Measurements from ENCODE around the gene SLC25A21.

Gene SLC25A21

GRCh38 chr14:36934304-36934703 is 238.1 kb downstream of the SLC25A21 start:
- Histone ChIP-seq H3K27me3 (replicated peaks; ENCODE audit: control insufficient read depth, insufficient read depth, low read length) (no peaks in the 10 kb centered on the region), H3K4me3 (replicated peaks; ENCODE audit: low read depth, low read length) (no peak overlapping the region), H3K36me3 (ENCODE audit: control insufficient read depth, insufficient read depth, low read length) (no peaks in the 10 kb centered on the region)
- DNase-seq (ENCODE audit: extremely low read depth, insufficient read length), result no peak
- TF ChIP-seq, protein P1, sequence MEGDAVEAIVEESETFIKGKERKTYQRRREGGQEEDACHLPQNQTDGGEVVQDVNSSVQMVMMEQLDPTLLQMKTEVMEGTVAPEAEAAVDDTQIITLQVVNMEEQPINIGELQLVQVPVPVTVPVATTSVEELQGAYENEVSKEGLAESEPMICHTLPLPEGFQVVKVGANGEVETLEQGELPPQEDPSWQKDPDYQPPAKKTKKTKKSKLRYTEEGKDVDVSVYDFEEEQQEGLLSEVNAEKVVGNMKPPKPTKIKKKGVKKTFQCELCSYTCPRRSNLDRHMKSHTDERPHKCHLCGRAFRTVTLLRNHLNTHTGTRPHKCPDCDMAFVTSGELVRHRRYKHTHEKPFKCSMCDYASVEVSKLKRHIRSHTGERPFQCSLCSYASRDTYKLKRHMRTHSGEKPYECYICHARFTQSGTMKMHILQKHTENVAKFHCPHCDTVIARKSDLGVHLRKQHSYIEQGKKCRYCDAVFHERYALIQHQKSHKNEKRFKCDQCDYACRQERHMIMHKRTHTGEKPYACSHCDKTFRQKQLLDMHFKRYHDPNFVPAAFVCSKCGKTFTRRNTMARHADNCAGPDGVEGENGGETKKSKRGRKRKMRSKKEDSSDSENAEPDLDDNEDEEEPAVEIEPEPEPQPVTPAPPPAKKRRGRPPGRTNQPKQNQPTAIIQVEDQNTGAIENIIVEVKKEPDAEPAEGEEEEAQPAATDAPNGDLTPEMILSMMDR (IDR thresholded peaks at IDR 0.05; ENCODE audit: insufficient read depth, low read length, poor library complexity, severe bottlenecking), result no peak

DNA sequence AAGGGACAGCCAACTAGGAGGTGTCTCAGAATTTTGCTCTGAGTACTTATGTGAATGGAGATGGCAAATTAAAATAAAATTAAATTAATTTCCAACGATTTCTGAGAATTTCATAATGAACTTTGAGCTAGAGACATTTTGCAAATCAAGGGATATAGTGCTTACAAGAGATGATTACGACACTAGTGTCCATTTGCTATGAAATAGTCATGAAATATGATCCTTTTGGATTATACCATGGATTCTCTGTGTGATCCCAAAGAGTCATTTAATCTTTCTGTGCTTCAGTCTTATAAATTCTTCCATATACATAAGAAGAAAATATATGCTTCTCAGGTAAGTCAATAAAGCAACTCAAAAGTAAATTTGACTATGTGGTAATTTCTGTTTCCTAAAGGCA is 240.6 kb downstream of the SLC25A21 start:
- no peak for DNase-seq (ENCODE audit: extremely low read depth, insufficient read length)
- Histone ChIP-seq H3K36me3 (ENCODE audit: control insufficient read depth, insufficient read depth, low read length) (no peaks in the 10 kb centered on the region), H3K27me3 (replicated peaks; ENCODE audit: control insufficient read depth, insufficient read depth, low read length) (no peaks in the 10 kb centered on the region), H3K4me3 (replicated peaks; ENCODE audit: low read depth, low read length) (no peak overlapping the region)
- TF ChIP-seq, protein P1 (IDR thresholded peaks at IDR 0.05; ENCODE audit: insufficient read depth, low read length, poor library complexity, severe bottlenecking), result no peak

DNA sequence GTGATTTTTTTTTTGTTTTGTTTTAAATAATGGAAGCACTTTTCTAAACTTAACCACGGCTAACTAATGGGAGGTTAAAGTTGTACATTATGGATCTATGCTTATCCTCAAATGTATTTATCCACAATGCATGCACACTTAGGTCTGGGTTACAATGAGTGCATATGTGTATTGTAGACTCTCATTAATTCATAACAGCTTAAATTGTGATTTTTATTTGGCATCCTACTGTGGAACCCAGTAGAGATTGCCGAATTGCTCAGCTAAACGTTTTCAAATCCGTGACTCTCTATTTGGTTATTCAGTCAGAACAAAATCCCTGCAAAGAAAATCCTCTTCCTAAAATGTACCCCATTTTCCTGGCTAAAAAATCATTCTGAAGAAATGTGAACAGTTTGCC is 244.0 kb downstream of the SLC25A21 start:
- Histone ChIP-seq H3K27me3 (replicated peaks; ENCODE audit: control insufficient read depth, insufficient read depth, low read length) (no peaks in the 10 kb centered on the region), H3K4me3 (replicated peaks; ENCODE audit: low read depth, low read length) (no peak overlapping the region), H3K36me3 (ENCODE audit: control insufficient read depth, insufficient read depth, low read length) (no peaks in the 10 kb centered on the region)
- TF ChIP-seq, protein P1 (IDR thresholded peaks at IDR 0.05; ENCODE audit: insufficient read depth, low read length, poor library complexity, severe bottlenecking), result no peak
- no peak for DNase-seq (ENCODE audit: extremely low read depth, insufficient read length)

- H3K27me3 ChIP-seq (replicated peaks; ENCODE audit: control insufficient read depth, insufficient read depth, low read length), result no peaks in the 10 kb centered on the region
- TF ChIP-seq, protein P1 (IDR thresholded peaks at IDR 0.05; ENCODE audit: insufficient read depth, low read length, poor library complexity, severe bottlenecking), result no peak
- DNase-seq (ENCODE audit: extremely low read depth, insufficient read length), result no peak
- H3K4me3 ChIP-seq (replicated peaks; ENCODE audit: low read depth, low read length), result no peak overlapping the region
- H3K36me3 ChIP-seq (ENCODE audit: control insufficient read depth, insufficient read depth, low read length), result no peaks in the 10 kb centered on the region
Measured at GRCh38 chr14:36925094-36925493, 247.3 kb downstream of the SLC25A21 start.

DNA sequence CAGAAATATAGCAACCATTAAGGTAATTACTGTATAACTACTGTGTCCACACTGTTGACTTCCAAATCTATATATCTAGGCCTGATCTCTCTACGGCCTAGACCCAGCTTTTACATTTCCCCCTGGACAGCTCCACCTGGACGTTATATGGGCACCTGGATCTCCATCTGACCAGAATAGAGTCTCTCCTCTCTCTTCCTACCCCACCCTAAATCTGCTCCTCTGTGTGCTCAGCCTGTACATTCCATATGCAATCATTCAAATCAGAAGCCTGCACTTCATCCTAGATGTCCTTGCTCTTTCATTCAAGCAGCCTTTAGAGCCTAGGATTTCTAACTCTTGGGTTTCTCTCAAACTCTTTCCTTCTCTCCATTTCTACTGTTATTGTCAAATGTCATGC is 255.7 kb downstream of the SLC25A21 start:
- TF ChIP-seq, protein P1 (IDR thresholded peaks at IDR 0.05; ENCODE audit: insufficient read depth, low read length, poor library complexity, severe bottlenecking), result no peak
- no peak for DNase-seq (ENCODE audit: extremely low read depth, insufficient read length)
- Histone ChIP-seq H3K36me3 (ENCODE audit: control insufficient read depth, insufficient read depth, low read length) (no peaks in the 10 kb centered on the region), H3K4me3 (replicated peaks; ENCODE audit: low read depth, low read length) (no peak overlapping the region), H3K27me3 (replicated peaks; ENCODE audit: control insufficient read depth, insufficient read depth, low read length) (no peaks in the 10 kb centered on the region)

DNA sequence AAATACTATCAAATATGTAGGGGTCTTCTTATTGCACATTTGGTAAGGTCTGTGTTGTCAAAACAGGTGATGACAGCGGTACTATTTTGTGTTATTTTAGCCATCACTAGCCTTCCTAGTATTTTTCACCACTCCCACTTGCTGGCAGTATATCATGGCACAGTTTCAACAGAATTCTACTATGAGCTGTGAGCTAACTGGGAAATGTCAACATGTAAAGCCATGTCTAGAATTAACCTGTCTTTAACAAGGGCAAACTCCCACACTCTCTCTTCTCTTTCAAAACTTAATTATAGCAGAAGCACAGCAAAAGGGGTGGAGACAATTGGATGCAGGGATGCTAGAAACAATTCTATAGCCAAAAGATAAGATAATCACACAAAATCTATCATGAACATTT is 257.3 kb downstream of the SLC25A21 start:
- no peak for DNase-seq (ENCODE audit: extremely low read depth, insufficient read length)
- Histone ChIP-seq H3K27me3 (replicated peaks; ENCODE audit: control insufficient read depth, insufficient read depth, low read length) (no peaks in the 10 kb centered on the region), H3K36me3 (ENCODE audit: control insufficient read depth, insufficient read depth, low read length) (no peaks in the 10 kb centered on the region), H3K4me3 (replicated peaks; ENCODE audit: low read depth, low read length) (no peak overlapping the region)
- TF ChIP-seq, protein P1 (IDR thresholded peaks at IDR 0.05; ENCODE audit: insufficient read depth, low read length, poor library complexity, severe bottlenecking), result no peak
